Fibroblast of mammary gland (primary cell): ENCODE data around the gene GTF2E1.
"Not testable (repeated sequence)": the region's sequence is repeated elsewhere in the genome, so short reads cannot be mapped to it uniquely, and the experiment has no call there.

Experiments
- DNase-seq: peaks from one replicate; pipeline ENCODE4 v3.0.0-alpha.2; 2010; ENCODE audit warnings: low read depth
- H3K4me3 ChIP-seq: 2 replicates; pipeline ENCODE4 v1.5.1; 2011; ENCODE audit warnings: low read depth, mild to moderate bottlenecking, low read length, moderate library complexity; ENCODE audit not compliant: control insufficient read depth
- TF ChIP-seq, protein P1 (sequence below): conservative IDR thresholded peaks from 2 replicates; pipeline ENCODE4 v1.5.1; 2011; ENCODE audit warnings: low read depth, low read length, inconsistent platforms; ENCODE audit not compliant: control insufficient read depth, insufficient read depth

The GTF2E1 gene

DNA sequence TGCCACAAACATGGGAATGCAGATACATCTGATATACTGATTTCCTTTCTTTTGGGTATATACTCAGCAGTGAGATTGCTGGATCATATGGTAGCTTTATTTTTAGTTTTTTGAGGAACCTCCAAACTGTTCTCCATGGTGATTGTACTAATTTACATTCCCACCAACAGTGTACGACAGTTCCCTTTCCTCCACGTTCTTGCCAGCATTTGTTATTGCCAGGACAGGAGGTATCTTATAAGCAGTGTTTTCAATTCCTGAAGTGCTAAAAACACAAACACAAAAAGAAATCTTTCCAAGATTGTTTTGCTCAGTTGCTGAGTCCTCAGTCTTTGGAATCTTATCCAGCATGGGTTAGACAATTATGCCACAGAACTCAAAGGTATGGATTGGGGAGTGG is 13.5 kb downstream of the GTF2E1 start:
- TF ChIP-seq, protein P1, sequence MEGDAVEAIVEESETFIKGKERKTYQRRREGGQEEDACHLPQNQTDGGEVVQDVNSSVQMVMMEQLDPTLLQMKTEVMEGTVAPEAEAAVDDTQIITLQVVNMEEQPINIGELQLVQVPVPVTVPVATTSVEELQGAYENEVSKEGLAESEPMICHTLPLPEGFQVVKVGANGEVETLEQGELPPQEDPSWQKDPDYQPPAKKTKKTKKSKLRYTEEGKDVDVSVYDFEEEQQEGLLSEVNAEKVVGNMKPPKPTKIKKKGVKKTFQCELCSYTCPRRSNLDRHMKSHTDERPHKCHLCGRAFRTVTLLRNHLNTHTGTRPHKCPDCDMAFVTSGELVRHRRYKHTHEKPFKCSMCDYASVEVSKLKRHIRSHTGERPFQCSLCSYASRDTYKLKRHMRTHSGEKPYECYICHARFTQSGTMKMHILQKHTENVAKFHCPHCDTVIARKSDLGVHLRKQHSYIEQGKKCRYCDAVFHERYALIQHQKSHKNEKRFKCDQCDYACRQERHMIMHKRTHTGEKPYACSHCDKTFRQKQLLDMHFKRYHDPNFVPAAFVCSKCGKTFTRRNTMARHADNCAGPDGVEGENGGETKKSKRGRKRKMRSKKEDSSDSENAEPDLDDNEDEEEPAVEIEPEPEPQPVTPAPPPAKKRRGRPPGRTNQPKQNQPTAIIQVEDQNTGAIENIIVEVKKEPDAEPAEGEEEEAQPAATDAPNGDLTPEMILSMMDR = no peak
- DNase-seq = no peak
- H3K4me3 ChIP-seq = no peak overlapping the region

DNA sequence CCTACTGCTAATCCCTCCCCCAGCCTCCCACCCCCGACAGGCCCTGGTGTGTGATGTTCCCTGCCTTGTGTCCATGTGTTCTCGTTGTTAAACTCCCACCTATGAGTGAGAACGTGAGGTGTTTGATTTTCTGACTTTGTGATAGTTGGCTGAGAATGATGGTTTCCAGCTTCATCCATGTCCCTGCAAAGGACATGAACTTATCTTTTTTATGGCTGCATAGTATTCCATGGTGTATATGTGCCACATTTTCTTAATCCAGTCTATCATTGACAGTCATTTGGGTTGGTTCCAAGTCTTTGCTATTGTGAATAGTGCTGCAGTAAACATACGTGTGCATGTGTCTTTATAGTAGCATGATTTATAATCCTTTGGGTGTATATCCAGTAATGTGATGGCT is 16.0 kb downstream of the GTF2E1 start:
- not testable (repeated sequence) for H3K4me3 ChIP-seq, DNase-seq

DNA sequence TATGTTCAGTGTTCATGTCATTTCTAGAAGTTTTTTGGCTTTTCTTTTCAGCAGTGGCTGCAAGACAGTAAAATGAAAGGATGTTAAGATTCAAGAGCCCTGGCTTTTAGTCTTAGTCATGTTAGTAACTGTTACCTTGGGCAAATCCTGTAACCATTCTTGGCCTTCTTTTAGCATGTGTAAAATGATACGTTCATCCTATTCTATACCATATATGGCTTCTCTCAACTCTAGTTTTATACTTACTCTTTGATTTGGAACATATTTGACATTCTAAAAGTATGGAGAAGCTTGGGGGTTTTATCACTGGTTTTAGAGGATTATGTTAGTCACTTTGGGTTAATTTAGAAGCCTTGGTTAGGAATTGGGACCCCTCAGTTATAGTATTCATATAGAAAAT is 20.1 kb downstream of the GTF2E1 start:
- DNase-seq = no peak

DNA sequence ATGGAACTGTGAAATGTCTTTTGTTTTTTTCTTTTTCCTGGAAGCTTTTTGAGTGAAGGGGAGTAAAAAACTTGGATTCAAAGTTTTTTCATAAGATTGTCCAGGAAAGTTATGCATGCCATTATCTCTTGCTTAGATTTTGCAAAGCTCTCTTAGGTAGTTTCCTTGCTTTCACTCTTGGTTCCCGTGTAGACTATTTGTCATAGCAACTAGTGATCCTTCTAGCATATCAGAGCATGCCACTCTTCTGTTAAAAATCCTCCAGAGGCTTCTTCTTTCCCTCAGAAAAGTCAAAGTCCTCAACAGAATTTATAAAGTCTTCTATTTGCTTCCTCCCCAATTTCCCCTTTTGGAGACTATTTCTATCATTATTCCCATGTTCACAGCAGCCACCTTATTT is 21.1 kb downstream of the GTF2E1 start:
- no peak for DNase-seq

More for the DNA sequence above, 20.1 kb downstream of the GTF2E1 start:
- TF ChIP-seq, protein P1 = no peak
- H3K4me3 ChIP-seq = no peak overlapping the region

DNA sequence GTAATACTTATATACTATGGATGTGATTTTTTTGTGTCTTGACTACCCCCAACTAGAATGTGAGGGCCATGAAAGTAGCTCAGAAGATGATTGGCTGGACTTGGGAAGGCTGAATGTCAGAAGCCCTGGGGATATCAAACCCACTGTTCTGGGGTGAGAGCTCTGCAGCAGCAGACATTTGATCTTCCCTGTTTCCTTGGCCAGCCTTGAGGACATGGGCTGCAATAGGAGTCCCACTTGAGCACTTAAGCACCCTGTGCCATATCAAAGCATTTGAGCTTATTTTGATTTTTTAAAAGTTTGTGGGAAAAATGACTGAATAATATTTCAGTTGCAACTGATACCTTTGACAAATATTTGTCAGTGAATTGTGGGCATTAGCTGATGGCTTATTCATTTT is 21.7 kb downstream of the GTF2E1 start:
- no peak for DNase-seq
- TF ChIP-seq, protein P1 = no peak
- H3K4me3 ChIP-seq = no peak overlapping the region

More for the DNA sequence above, 21.1 kb downstream of the GTF2E1 start:
- H3K4me3 ChIP-seq = no peak overlapping the region
- TF ChIP-seq, protein P1 = no peak

DNA sequence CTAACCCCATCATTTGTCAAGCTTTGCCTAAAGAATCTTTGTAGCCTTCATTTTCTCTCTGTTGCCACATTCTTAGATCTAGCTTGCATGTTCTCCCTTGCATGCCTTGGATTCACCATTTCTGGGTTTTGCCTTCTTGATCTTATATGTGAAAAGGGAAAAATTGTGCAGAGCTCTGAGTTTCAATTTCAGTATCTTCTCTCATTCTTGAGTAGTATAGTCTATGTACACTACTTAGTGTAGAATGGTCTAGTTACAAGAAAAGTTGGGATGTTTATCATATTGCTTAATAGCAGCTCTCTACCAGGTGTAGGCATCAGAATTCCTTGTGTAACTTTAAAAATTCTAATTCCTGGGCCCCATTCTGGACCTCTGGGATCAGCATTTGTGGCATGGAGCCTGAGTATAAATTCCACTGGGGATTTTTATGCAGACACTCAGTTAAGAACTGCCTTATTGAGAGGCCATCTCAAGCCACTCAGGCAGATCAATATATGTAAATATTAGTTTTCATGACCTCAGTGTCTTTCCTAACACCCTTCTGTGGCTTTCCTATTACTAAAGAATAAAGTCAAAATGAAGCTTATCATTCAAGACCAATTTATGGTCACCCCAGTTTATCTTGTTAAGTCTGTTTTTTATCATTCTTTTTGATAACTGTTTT is 23.4 kb downstream of the GTF2E1 start:
- DNase-seq = no peak
- TF ChIP-seq, protein P1 = no peak
- H3K4me3 ChIP-seq = no peak overlapping the region

DNA sequence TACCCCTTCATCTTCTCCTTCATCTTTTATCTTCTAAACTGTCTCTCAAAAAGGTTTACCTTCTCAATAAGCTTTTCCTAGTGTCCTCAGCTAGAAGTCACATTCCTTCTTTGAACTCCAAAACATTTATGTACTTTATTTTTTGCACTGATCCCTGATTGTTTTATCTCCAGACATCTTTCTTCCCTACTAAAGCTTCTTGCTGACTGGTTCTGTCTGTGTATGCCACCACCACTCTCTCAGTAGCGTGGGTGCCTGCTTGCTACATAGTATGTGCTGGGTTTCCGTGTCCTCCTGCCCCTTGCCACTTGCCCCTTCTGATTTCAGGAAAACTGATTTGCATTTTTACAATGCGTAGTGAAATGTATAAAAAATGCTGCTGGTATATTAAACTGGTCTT is 24.0 kb downstream of the GTF2E1 start:
- H3K4me3 ChIP-seq = no peak overlapping the region
- no peak for DNase-seq
- TF ChIP-seq, protein P1 = no peak
